RWPE2 (cell line): ENCODE measurements around the gene ADRB2.
A peak's percentile ranks its signal among the peaks of the same experiment; 100 is the strongest.

Experiments used
- ATAC-seq: fragments of 200-7000 bp; cut with Tn5 transposase; 3 replicates; pipeline ENCODE4 v1.9.1; 2021; ENCODE audit warnings: low read depth
- DNase-seq: peaks from one replicate; pipeline ENCODE4 v3.0.0-alpha.2; 2020; ENCODE audit warnings: low spot score
- H3K27ac ChIP-seq: fragments of 450-650 bp; 2 replicates; pipeline ENCODE4 v1.5.1; 2017; ENCODE audit warnings: mild to moderate bottlenecking; ENCODE audit not compliant: poor library complexity, severe bottlenecking
- H3K27me3 ChIP-seq: fragments of 250-450 bp; sonication (Bioruptor Pico); 2 replicates; pipeline ENCODE4 v1.5.1; 2021; ENCODE audit warnings: mild to moderate bottlenecking, moderate library complexity; ENCODE audit not compliant: insufficient read depth, poor library complexity, severe bottlenecking
- H3K36me3 ChIP-seq: fragments of 250-450 bp; sonication (Bioruptor Pico); 2 replicates; pipeline ENCODE4 v1.5.1; 2020; ENCODE audit warnings: low read depth, mild to moderate bottlenecking, moderate library complexity
- H3K4me1 ChIP-seq: fragments of 250-450 bp; sonication (Bioruptor Pico); 2 replicates; pipeline ENCODE4 v1.5.1; 2021; ENCODE audit warnings: mild to moderate bottlenecking, moderate library complexity; ENCODE audit not compliant: insufficient read depth, poor library complexity, severe bottlenecking
- H3K4me3 ChIP-seq: fragments of 250-450 bp; sonication (Bioruptor Pico); 2 replicates; pipeline ENCODE4 v1.5.1; 2021; ENCODE audit warnings: mild to moderate bottlenecking, moderate library complexity; ENCODE audit not compliant: severe bottlenecking
- H3K9me3 ChIP-seq: fragments of 250-450 bp; sonication (Bioruptor Pico); 2 replicates; pipeline ENCODE4 v1.5.1; 2021; ENCODE audit warnings: mild to moderate bottlenecking, moderate library complexity; ENCODE audit not compliant: severe bottlenecking
- CTCF ChIP-seq: fragments of 450-650 bp; IDR thresholded peaks from one replicate; pipeline ENCODE4 v1.5.1; 2017; ENCODE audit warnings: mild to moderate bottlenecking, moderate library complexity; ENCODE audit not compliant: poor library complexity, severe bottlenecking

The ADRB2 gene

DNA sequence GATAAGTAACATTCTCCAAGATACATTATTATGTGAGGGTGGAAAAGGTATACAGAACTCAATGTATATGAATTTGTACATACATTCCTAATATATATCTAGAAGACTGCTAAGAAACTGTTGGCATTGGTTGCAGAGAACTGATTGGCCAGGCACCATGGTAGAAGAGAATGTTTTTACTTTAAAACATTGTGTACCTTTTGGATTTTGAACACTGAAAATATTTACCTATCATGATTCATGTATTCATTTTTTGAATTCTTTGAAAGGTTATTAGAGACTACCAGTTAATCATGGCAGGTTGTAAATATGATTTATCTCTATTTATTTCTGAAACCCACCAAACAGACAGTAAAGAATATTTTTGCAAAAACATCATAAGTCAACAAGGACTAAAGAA is 41.2 kb upstream of the ADRB2 start:
- no peak for TF ChIP-seq CTCF
- no peak for DNase-seq
- ATAC-seq = peak; percentile 45; the same call in 2 of the 3 replicates

DNA sequence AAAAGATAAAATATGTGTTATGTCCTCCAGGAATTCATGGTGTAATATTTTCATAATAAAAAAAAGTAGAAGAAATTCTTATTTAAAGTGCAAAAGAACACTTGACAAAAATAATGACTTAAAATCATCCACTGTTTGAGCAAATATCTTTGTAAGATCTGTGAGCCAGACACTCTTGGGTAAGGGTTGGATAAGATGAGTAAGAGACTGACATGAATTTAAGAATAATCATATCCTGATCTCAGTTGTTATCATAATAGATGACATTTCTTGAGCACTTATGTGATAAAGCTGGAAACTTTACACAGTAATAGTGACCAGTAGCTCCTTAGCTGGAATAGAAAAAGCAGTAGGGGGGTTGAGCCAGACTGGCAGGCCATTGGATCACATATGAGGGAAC is 40.0 kb upstream of the ADRB2 start:
- Histone ChIP-seq H3K27ac (no peak overlapping the region), H3K9me3 (no peaks in the 10 kb centered on the region), H3K4me3 (no peak overlapping the region), H3K36me3 (no peaks in the 10 kb centered on the region), H3K27me3 (no peaks in the 10 kb centered on the region), H3K4me1 (peaks cover 41% of the 10 kb centered on the region)
- TF ChIP-seq CTCF = no peak
- DNase-seq (no peak), ATAC-seq (0 out of 3 replicates have a peak, but pooled peaks have one; percentile 13)

More for the DNA sequence above, 41.2 kb upstream of the ADRB2 start:
- Histone ChIP-seq H3K27ac (no peak overlapping the region), H3K9me3 (no peaks in the 10 kb centered on the region), H3K4me3 (no peak overlapping the region), H3K27me3 (no peaks in the 10 kb centered on the region), H3K4me1 (peaks cover 29% of the 10 kb centered on the region), H3K36me3 (no peaks in the 10 kb centered on the region)

DNA sequence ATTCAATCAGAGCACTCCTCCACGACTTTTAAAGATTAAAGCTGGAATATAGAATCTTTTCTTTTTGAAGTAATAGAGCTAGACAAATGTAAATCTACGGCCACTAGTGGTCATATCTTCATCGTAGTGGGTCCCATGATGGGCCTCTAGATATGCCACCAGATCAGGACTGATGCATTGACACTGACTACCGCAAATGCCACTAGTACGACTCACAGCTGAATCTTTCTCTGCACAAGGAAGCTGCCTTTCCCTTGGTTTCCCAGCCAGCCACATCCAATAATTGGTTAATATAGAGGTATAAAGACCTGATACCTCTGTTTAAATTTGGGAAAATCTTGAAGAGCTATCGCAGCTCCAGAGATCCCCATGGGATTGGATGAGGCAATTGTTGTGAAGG is 37.8 kb upstream of the ADRB2 start:
- Histone ChIP-seq H3K36me3 (no peaks in the 10 kb centered on the region), H3K4me3 (no peak overlapping the region), H3K27ac (no peak overlapping the region), H3K9me3 (no peaks in the 10 kb centered on the region), H3K4me1 (peaks cover 49% of the 10 kb centered on the region), H3K27me3 (no peaks in the 10 kb centered on the region)
- DNase-seq (no peak), ATAC-seq (no peak)
- no peak for TF ChIP-seq CTCF

DNA sequence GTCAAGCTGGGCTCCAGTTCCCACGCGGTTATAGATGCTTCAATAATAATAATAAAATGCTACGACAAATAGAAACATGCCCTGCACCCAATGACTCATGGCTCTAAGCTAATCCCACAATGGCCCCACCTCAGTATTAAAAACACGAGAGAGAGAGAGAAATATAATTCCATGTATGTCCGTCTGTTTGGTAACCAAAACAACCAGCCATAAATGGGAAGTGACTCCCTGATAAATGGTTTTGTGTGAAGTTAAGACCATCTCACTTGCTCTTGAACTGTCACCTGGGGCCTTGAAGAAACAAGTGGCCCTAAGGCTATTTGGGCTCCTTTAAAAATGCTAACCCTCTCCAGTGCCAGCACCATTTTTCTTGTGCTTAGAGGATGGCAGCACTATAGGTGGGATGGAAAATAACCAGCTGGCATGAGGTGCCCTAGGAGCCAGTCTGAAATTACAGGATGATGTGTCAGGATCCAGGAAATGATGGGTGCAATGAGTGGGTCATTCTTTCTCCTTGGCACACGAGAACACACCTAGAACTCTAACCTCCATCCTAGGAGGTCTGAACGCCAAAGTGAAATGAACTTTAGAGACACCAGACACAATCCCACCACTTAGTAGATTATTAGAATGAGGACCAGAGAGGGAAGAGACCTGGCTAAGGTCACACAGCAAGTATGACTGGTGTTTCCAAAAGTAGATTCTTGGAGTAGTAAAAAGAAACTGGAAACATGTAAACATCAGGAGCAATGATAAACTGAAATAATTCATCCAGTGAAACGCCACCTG is 35.7 kb upstream of the ADRB2 start:
- no peak for TF ChIP-seq CTCF

GRCh38 chr5:148791334-148791667 is 35.1 kb upstream of the ADRB2 start:
- Histone ChIP-seq H3K36me3 (no peaks in the 10 kb centered on the region), H3K4me1 (peaks cover 41% of the 10 kb centered on the region), H3K27me3 (no peaks in the 10 kb centered on the region), H3K4me3 (no peak overlapping the region), H3K9me3 (no peaks in the 10 kb centered on the region), H3K27ac (peak overlapping the region; percentile 87)
- TF ChIP-seq CTCF = no peak
- ATAC-seq (peak; percentile 53), DNase-seq (no peak)

More for the DNA sequence above, 35.7 kb upstream of the ADRB2 start:
- no peaks in the 10 kb centered on the region for H3K9me3 ChIP-seq
- DNase-seq (peak; percentile 76), ATAC-seq (peak; percentile 69)
- H3K4me3 ChIP-seq = no peak overlapping the region
- peak overlapping the region; percentile 87 for H3K27ac ChIP-seq
- H3K4me1 ChIP-seq = peaks cover 46% of the 10 kb centered on the region
- H3K36me3 ChIP-seq = no peaks in the 10 kb centered on the region
- H3K27me3 ChIP-seq = no peaks in the 10 kb centered on the region
